ENCODE results near the gene TSNAXIP1.
A peak's percentile ranks its signal among the peaks of the same experiment; 100 is the strongest.

Gene TSNAXIP1, protein sequence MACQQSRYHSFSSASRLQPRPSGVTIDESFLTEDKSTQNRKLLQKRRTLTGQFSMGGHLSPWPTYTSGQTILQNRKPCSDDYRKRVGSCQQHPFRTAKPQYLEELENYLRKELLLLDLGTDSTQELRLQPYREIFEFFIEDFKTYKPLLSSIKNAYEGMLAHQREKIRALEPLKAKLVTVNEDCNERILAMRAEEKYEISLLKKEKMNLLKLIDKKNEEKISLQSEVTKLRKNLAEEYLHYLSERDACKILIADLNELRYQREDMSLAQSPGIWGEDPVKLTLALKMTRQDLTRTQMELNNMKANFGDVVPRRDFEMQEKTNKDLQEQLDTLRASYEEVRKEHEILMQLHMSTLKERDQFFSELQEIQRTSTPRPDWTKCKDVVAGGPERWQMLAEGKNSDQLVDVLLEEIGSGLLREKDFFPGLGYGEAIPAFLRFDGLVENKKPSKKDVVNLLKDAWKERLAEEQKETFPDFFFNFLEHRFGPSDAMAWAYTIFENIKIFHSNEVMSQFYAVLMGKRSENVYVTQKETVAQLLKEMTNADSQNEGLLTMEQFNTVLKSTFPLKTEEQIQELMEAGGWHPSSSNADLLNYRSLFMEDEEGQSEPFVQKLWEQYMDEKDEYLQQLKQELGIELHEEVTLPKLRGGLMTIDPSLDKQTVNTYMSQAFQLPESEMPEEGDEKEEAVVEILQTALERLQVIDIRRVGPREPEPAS

DNA sequence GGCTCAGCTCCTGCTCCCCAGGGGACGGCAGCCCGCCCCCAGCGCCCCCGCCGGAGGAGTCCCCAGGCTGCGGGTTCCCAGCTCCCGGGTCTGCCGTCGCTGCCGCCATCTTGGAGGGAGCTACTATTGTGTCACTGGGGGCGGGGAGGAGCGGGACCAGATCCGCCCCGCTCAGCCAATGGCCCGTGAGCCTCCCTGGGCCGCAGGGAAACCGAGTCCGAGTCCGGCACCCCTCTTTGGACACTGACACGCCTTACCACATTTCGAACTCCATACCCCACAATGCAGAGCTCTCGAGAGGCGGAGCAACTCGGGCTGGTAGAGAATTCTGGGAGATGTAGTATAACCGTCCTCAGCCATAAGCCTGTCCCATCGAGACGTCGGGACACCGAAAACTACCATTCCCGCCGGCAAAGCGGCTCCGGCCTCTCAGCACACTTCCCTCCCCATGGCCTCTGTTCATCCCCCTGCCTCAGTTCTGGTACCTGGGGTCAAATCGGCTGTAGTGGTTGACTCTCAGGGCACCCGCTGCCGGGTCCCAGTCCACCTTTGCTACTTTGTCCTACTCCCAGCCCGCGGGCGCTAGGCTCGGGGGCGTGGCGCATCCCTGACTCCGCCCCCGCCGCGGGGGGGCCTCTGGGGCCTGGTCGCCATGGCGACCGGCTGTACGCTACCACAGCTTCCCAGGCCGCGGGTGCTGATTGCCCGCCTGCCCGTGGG is at the start of gene TSNAXIP1, which contains the start of gene RANBP10:
Gene TSNAXIP1 (plus strand): TSS at position 462 of the 720 bp plus-strand sequence. CDS start 261 bp downstream, outside the sequence.
Gene RANBP10 (minus strand): TSS at position 133 of the 720 bp plus-strand sequence. CDS start 24 bp downstream, at position 109.
- DNase-seq: peak; percentile 98

DNA sequence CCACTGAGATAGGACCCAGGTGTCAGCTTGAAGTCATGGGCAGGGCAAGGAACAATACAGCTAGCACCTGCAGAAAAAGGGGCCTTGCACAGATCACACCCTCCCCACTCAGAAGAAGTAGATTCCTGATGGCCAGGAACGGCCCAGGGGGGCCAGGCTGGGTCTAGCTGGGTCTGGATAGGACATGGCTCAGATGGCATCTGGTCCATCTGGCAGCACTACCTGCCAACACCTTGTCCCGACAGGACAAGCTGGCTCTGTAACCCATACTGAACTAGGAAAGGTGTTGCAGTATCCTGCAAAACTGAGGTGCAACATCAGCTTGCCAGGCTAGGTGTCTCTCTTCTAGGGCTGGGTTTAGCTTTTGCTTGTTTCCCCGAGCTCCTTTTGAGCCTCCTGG is 48.7 kb upstream of the TSNAXIP1 start:
- DNase-seq: no peak

DNA sequence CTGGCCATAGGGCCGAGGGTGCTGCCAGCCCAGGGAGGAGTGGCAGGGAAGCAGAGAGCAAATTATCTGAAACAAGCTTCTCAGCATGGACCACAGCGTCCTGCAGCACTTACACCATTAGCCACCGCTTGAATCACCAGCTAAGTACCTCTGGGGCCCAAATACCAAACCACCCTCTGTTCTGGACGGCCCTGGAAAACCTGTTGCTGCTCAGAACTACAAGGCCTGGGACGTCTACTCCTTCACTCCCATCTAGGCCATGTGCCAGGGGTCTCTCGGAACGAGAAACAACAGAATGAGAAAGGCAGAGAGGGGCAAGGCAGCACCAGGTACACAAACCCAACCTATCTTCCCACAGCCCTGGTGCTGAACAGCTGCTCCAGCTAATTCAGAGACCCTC is 47.7 kb upstream of the TSNAXIP1 start:
- DNase-seq: no peak

DNA sequence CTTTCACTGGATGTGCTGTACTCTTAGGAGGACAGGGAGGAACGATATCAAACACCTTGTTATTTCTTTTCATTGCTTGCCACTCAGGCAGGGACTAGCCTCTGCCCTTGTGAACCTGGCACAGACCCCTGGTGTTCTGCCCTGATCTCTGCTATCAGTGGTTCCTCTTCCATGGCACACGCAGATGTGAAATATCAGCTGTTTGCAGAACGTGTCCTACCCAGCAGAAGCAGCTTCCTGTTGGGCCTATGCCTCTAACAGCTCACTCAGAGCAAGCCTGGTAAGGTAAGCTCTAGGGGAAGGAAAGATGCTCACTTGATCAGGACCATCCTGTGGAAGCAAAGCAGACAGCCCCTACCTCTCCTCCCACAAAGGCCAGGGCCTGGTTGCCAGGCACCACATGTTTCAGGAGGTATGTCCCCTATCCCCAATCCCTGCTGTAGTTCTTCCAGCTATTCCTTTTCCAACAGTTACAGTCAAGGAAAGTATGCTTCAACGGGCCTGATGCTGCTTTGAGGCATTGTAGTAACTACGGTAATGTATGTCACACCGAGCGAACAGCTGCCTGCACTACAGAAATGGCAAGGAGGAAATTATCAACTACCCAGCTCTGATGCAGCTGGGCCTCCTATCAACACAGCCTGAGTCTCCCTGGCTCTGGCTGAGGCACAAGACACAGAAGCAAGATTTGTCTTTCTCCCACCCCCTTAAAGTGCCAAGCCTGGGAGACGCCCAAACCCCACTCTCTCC is 46.3 kb upstream of the TSNAXIP1 start:
- no peak for DNase-seq

DNA sequence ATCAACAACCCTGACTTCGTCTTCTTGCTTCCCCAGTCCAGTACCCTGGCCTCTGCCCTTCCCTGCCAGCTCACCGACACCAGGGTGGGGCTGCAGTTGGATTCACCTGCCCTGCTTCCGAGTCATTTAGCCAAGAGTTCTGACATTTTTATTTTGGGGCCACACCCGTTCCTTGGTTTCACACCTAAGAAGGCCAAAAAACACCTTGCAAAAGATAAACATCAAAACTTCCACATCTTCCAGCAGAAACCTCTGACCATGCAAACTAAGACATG is 45.8 kb upstream of the TSNAXIP1 start:
- no peak for DNase-seq

DNA sequence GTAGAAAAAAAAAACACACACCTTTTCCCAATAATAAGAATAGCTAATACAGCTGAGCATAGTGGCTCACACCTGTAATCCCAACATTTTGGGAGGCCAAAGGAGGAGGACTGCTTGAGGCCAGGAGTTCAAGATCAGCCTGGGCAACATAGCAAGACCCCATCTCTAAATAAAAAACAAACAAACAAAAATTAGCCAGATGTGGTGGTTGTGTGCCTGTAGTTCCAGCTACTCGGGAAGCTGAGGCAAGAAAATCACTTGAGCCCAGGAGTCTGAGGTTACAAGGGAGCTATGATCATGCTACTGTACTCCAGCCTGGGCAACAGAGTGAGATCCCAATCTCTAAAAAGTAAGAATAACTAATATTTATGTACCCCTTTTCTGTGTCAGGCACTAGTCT is 44.8 kb upstream of the TSNAXIP1 start:
- DNase-seq: no peak

DNA sequence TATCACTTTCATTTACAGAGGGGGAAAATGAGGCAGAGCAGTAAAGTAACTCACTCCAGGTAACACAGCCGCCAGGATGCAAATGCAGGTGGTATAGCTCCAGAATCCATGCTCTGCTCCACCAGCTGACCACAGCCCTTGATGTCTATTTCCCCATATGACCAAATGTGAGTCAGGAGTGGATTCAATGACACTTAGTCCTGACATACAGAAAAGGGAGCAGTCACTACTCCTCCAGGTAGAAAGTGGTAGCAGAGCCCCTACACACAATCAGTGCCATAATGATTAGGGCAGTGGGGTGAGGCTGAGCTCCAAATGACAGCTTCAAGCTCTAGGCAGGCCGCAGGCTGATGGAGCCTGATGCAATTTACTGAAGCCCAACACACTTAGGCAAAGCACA is 44.3 kb upstream of the TSNAXIP1 start:
- DNase-seq: no peak

DNA sequence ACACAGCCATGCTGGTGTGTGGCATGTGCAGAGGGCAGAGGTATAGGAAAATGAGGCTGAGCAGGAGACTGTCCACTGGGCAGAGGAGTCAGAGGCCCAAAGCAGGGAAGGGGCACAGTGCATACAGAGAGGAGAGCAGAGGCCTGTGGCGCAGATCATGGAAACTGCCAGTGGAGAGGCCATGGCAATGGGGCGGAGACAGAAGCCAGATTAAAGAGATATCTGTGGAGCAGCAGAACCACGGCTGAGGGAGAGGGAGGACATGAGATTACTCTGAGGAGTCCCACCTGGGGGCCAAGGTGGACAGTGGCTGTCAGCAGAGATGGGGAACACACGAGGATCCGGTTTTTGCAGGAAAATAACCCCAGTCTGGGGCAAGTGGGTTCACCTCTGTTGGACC is 43.6 kb upstream of the TSNAXIP1 start:
- no peak for DNase-seq

DNA sequence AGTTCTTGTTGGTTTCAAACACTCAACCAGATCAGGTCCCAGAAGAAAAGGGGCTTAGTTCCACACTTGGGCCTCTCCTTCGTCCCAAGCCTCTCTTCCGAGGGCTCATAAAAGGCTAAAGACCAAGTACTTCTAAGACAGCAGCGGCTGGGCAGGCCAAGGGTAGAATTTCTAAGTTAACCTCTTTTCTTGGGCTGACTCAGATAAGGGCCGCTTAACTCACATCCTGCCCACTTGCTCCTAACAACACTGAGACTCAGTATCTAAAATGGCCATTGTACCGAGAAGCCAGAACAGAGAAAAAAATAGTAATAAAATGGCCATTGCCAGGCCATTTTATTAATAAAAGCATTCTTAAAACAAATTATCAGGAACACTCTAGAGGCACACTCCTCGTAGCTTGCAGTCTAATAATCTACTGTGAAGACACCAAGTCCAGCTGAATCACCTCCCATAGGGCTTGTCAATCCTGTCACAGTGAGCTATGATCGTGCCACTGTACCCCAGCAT is 42.5 kb upstream of the TSNAXIP1 start:
- DNase-seq: no peak

DNA sequence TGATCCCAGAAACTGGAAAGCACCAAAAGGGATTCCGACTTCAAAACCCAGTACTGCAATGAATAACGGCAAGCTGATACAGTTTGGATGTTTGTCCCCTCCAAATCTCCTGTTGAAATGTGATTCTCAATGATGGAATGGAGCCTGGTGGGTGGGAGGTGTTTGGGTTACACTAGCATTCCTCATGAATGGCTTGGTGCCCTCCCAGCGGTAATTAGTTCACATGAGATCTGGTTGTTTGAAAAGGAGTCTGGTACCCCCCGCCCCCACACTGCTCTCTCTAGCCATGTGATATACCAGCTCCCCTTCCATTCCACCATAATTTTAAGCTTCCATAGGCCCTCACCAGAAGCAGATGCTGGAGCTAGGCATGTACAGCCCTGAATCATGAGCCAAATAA is 40.4 kb upstream of the TSNAXIP1 start:
- DNase-seq: no peak

DNA sequence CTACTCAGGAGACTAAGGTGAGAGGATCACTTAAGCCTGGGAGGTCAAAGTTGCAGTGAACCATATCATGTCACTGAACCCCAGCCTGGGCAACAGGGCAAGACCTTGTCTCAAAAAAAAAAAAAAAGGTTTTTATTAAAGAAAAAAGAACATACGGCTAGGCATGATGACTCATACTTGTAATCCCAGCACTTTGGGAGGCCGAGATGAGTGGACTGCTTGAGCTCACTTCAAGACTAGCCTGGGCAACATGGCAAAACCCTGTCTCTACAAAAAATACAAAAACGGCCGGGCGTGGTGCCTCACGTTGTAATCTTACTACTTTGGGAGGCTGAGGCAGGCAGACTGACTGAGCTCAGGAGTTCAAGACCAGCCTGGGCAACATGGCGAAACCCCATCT is 38.7 kb upstream of the TSNAXIP1 start:
- no peak for DNase-seq

DNA sequence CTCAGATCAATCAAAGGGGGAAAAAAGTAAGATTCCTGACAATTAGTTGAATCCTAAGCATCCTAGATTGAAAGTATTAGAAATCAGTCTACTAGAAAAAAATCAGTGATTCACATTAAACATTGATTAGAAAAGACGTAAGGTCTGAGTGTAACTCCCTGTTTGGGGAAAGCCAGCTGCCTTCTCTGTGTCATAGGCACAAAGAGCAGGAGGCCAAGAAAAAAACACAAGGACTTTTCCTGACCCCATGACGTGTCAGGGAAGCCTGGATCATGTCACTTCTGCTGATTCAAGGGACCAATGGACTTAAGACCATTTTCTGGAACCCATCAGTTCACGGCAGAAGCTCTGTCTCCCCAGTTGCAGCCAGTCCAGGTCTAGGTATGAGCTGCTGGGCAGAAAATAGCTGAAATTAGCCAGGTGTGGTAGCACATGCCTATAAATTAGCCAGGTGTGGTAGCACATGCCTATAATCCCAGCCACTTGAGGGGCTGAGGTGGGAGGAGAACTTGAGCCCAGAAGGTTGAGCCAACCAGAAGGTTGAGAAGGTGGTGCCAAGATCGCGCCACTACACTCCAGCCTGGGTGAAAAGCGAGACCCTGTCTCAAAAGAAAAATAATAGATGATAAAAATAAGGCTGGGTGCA is 36.2 kb upstream of the TSNAXIP1 start:
- DNase-seq: no peak

DNA sequence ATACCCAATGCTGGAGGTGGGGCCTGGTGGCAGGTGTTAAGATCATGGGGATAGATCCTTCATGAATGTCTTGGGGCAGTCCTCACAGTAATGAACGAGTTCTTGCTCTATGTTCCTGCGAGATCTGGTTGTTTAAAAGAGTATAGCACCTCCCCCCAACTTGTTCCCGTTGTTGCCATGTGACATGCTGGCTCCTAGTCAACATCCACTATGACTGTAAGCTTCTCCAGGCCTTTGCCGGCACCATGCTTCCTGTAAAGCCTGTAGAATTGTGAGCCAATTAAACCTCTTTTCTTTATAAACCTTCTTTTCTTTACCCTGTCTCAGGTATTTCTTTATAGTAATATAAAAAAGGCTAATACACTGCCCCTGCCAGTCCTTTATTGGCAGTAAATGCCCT is 33.6 kb upstream of the TSNAXIP1 start:
- no peak for DNase-seq

DNA sequence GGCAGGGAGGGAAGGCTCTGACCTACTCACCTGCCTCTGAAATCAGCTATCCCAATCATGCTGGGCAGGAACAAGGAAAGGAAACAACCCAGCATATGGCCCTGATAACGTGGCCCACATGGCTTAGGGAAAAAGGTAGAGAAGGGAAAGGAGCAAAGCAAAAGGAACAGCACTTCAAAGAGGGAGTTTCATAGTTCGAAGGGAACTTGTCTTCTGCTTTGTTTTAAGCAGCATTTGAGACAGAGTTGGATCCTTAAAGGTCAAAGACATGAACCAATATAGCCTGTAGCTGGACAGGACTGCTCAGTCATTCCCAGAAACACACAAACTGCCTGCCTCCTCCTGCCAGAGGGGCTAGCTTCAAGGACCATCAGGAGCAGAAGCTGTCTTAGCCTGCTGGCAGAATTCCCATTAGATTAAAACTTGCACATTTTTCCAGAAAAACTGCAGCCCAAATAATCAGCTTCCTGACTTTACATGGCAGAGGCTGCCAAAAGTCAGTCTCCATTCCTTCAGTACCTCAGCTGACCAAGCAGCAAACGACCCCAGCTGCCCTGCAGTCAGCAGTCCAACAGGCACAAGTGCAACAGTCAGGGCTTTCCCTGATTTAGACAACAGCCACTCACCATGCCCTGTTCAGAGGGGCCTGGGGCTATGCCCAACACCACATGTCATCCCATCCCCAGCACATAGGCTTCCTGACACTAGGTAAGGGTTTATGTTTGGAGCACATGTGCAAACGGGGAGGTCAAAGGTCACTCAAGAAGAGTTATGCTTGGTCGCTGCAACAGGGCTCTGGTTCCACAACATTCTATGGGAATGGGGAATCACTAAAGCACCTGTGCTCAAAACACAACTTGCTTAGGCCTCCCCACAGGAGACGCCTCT is 32.9 kb upstream of the TSNAXIP1 start:
- no peak for DNase-seq

DNA sequence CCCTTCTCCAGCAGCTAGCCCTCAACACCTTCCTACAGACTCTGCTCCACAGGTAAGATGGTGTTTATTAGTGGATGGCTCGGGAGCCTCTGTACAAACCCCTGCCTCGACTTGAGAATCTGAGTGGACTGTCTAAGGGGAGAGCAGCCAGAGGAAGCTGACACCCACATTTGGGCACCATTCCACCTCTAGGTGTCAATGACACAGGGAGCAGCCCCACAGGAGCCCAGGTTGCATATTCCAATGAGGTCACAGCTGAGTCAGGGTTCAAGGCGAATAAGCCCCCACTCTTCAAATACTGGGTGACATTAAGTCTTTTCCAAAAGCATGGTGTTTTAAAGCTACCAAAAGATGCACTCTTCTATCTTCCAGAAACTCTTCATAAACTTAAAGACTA is 32.2 kb upstream of the TSNAXIP1 start:
- no peak for DNase-seq

DNA sequence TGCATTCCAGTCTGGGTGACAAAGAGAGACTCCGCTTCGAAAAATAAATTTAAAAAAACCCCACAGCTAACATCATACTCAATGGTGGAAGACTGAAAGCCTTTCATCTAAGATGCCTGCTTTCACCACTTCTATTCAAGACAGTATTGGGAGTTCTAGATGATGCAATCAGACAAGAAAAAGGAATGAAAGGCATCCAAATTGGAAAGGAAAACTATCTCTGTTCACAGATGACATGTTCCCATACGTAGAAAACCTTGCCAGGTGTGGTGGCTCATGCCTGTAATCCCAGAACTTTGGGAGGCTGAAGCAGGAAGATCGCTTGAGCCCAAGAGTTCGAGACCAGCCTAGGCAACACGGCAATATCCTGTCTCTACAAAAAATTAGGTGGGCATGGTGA is 31.4 kb upstream of the TSNAXIP1 start:
- no peak for DNase-seq

DNA sequence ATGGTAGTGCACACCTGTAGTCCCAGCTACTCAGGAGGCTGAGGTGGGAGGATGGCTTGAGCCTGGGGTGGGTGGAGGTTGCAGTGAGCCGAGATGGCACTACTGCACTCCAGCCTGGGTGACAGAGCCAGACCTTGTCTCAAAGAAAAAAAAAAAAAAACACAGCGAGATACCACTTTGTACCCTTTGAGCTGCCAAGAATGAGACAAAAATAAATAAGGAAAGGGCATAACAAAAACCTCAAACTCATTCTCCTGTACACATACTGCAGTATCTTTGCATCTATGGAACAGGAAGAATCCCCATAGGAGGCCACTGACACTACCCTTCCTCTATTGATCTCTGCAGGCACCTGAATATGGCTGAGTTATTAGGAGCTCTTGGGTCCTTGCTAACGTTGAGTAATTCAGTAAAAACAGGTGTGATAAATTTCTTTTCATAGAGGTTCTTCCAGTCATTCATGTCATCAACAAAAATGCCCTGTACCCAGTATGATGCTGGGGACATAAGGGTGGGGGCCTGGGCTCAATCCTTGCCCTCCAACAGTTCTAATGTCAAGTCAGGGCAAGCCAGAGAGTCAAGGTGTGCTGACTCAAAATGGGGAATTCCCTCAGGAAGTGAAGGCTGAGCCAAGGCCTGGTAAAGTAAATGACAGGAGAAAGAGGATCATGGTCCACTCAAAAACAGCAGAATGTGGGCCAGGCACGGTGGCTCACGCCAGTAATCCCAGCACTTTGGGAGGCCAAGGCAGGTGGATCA is 27.3 kb upstream of the TSNAXIP1 start:
- no peak for DNase-seq

DNA sequence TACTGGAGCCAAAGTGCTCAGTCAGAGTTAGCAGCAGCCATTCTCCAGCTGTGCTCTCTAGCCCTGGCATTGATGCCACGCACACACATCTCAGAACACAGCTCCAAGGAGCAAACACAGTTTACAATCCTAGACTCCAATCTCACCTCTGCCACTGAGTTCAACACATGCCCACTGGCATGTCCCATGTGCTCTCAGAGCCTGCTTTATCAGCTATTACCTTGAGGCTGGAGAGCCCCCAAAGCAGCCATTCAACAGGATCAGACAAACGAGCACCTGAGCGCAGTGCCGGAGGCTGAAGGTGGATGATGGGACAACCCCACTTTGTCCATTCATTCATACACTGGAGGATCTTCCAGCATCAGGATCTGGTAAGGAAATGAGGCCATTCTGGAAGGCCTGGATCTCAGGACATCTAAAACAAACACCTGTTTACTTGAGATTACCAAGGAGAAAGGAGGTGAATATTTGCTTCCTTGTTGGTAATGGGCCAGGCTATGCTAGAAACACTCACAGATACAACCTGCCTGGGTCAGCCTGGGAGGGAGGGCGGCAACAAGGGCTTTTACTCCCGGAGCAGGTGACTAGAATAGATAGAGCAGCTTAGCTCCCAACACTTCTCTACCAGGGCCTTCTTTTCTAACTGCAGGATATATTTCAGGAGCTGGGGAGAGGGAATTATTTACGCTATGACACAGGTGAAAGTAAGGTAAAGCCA is 25.7 kb upstream of the TSNAXIP1 start:
- no peak for DNase-seq

DNA sequence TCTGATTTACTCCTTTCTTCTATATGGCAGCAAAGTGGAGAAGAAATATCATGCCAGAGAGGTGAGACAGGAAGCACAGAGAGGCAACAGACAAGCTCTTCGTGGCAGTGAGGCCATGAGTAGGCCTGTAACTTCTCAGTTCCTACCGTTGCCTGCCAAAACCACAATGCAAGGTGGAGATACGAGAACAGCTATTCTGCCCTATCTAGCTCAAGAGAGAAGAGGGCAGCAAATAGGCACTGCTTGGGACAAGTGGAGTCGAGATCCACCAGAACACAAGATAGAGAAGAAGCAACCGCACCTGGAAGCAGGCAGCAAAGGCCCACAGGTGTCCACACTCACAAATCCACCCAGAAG is 25.1 kb upstream of the TSNAXIP1 start:
- no peak for DNase-seq
